ENCODE data around the gene SYNDIG1.

DNA sequence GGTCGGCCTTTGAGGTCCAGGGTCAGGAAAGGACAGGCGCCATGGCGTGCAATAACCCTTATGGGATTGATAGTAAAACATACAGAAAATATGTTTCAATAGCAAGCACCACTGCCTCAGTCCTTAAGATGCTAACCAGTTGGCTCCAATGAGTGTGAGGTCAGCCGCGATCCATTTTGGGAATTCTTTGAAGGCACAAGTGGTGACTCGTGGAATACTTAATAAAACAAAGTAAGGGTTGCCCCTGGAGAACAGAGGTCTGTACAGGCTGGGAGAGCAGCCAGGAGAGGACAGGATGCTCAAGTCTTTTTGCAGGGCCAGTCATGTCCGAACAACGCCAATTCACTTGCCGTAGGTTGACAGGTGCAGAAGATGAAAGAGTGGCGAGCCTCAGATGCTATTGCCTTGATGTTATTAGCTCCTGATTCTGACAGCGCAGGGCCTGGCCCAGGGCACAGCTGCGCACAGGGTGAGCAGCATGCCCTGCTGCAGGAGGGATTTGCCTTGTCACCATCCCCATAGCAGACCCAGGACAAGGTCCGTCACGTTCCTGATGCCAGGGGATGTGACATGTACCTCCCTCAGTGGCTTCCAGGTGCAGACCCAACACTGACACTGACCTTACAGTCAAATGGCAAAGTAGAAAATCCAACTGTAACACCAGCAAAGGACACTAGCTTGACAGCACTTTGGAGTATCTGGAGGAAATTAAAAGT, 21.8 kb downstream of the SYNDIG1 start:
- TF ChIP-seq, protein P1, sequence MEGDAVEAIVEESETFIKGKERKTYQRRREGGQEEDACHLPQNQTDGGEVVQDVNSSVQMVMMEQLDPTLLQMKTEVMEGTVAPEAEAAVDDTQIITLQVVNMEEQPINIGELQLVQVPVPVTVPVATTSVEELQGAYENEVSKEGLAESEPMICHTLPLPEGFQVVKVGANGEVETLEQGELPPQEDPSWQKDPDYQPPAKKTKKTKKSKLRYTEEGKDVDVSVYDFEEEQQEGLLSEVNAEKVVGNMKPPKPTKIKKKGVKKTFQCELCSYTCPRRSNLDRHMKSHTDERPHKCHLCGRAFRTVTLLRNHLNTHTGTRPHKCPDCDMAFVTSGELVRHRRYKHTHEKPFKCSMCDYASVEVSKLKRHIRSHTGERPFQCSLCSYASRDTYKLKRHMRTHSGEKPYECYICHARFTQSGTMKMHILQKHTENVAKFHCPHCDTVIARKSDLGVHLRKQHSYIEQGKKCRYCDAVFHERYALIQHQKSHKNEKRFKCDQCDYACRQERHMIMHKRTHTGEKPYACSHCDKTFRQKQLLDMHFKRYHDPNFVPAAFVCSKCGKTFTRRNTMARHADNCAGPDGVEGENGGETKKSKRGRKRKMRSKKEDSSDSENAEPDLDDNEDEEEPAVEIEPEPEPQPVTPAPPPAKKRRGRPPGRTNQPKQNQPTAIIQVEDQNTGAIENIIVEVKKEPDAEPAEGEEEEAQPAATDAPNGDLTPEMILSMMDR (conservative IDR thresholded peaks at IDR 0.05; ENCODE audit: low read depth, low read length), result no peak
- TF ChIP-seq EZH2 (IDR thresholded peaks at IDR 0.05; ENCODE audit: borderline replicate concordance, low read depth, low read length, poor library complexity, severe bottlenecking), result no peak

Data from A673 (cell line).